Left ventricle myocardium inferior (tissue), 1 donor: Measurements from ENCODE around the gene HIPK4. TPM values are rescaled to one million over a fixed set of nuclear protein-coding genes. Genes with fewer than 3 reads are reported as not detected.
"Not testable (repeated sequence)": the region's sequence is repeated elsewhere in the genome, so short reads cannot be mapped to it uniquely, and the experiment has no call there.

Experiments used
- DNase-seq: peaks from one replicate; pipeline ENCODE4 v3.0.0-alpha.2; 2020
- H3K27ac ChIP-seq: fragments of 200-600 bp; replicated peaks from 2 replicates; pipeline ENCODE4 v1.8.0; 2021
- H3K27me3 ChIP-seq: fragments of 200-600 bp; 2 replicates; pipeline ENCODE4 v1.8.0; 2021; ENCODE audit warnings: low read depth
- H3K36me3 ChIP-seq: fragments of 200-600 bp; 2 replicates; pipeline ENCODE4 v1.8.0; 2021
- H3K4me1 ChIP-seq: fragments of 200-600 bp; 2 replicates; pipeline ENCODE4 v1.8.0; 2021
- H3K4me3 ChIP-seq: fragments of 200-600 bp; 2 replicates; pipeline ENCODE4 v1.8.0; 2021; ENCODE audit warnings: mild to moderate bottlenecking, moderate library complexity
- H3K9me3 ChIP-seq: fragments of 200-600 bp; replicated peaks from 2 replicates; pipeline ENCODE4 v1.8.0; 2021
- CTCF ChIP-seq: fragments of 200-600 bp; IDR thresholded peaks from 2 replicates; pipeline ENCODE4 v1.8.0; 2021; ENCODE audit warnings: antibody characterized with exemption, mild to moderate bottlenecking, borderline replicate concordance
- intact Hi-C: fragments of 100-400 bp; cut with micrococcal nuclease; formaldehyde crosslinking; loops from one replicate; pipeline ENCODE4 v1.11.0; 2022
- microRNA-seq: library from miRNA; unstranded; fragments of <30 nt; microRNA quantifications from one replicate; pipeline ENCODE4 v1.2.0, GENCODE V29; 2020
- total RNA-seq: library from RNA; stranded (reverse); fragmentation: NEBNext Ultra II Directional; extraction: Animal tissue kit (Norgen Biotek cat#: 25700); gene quantifications from one replicate; pipeline ENCODE4 v1.2.1, GENCODE V29; 2021
- donor health status: DM: no; HTN: yes; CAD: no; lungs with severe emphysema.

The HIPK4 gene
- total RNA-seq, 1 donor from 2014 or later, result not detected

DNA sequence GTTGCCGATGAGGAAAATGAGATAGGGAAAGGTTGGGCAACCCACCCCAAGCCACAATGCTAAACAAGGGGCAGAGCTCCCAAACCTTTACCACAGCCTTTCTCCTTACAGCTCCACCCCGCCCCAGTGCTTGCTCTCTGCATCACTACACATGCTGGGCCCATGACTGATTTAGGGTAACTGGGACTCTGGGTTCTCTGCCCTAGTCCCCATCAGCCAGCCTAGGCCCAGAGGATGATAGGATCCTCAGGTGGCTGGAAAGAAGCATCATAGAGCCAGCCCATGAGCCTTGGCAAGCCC lies 53.4 kb downstream of the HIPK4 start:
- intact Hi-C loops, result no loop called here
- Histone ChIP-seq H3K27ac (no peak overlapping the region), H3K27me3 (no peaks in the 10 kb centered on the region), H3K4me1 (peaks cover 43% of the 10 kb centered on the region), H3K36me3 (peaks cover 54% of the 10 kb centered on the region), H3K4me3 (no peak overlapping the region), H3K9me3 (no peaks in the 10 kb centered on the region)
- no peak for DNase-seq
- TF ChIP-seq CTCF, result no peak

DNA sequence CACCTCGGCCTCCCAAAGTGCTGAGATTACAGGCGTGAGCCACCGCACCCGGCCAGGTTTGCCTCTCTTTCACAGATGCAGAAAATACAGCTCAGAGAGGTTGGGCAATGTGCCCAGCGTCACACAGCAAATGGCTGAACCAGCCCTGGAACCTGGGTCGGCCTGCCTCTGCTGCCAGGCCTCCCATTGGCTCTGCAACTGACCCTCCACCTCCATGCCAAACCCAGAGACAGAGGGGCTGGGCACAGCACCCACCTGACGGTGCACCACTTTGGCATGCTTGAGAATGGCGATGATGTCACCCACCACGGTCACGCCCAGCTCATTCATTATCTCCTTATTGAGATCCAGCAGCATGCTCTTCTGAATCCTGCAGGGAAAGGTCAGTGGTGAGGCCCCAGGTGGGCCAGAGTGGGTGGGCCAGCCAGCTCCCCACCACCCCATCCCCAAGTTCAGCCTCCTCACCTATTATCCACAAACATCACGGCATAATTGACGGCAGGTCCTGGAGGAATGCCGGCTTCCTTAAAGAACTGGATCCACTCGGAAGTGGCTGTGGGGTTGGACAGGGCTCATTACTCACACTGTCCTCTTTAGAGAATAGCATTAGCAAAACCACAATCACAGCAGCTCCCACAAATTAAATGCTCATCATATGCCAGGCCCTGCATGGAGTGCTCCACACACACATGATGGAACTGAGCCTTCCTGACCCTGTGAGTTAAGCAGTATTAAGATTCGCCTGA lies 54.0 kb downstream of the HIPK4 start:
- intact Hi-C loops, result no loop called here
- H3K36me3 ChIP-seq, result peaks cover 59% of the 10 kb centered on the region
- no peak overlapping the region for H3K27ac ChIP-seq
- no peaks in the 10 kb centered on the region for H3K9me3 ChIP-seq
- no peak overlapping the region for H3K4me3 ChIP-seq
- DNase-seq, result no peak
- no peaks in the 10 kb centered on the region for H3K27me3 ChIP-seq
- no peak for TF ChIP-seq CTCF
- peaks cover 38% of the 10 kb centered on the region for H3K4me1 ChIP-seq

DNA sequence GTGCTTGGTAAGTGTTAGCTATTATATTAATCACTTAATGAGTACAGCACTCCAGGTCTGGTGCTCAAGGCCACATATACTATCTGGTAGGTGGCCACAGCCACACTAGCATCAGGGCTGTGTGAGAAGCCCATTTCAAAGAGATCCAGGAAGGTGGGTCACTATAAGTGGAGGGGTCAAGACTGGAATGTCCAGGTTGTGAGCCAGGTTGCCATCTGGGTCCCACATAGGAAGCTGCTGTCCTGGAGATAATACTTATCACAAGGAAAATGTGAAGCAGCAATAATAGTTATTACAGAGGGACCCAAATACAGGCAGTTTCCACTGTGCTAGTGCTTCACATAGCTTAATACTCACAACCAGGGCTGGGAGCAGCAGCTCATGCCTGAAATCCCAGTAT lies 54.9 kb downstream of the HIPK4 start:
- TF ChIP-seq CTCF, result no peak
- intact Hi-C loops, result no loop called here

DNA sequence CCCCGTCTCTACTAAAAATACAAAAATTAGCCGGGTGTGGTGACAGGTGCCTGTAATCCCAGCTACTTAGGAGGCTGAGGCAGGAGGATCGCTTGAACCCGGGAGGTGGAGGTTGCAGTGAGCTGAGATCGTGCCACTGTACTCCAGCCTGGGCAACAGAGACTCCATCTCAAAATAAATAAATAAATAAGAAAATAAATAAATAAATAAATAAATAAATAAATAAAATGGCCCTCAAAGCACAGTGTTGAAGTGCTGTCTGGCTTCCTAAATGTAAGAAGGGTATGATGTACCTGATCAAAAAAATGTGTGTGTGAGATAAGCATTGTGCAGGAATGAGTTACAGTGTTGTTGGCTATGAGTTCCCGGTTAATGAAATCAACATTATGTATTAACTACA lies 56.9 kb downstream of the HIPK4 start:
- H3K4me3 ChIP-seq, intact Hi-C loops, H3K9me3 ChIP-seq, H3K27me3 ChIP-seq, DNase-seq, H3K27ac ChIP-seq: not testable (repeated sequence)
- H3K4me1 ChIP-seq, result peaks cover 10% of the 10 kb centered on the region
- H3K36me3 ChIP-seq, result peaks cover 74% of the 10 kb centered on the region

More for the DNA sequence above, 54.9 kb downstream of the HIPK4 start:
- Histone ChIP-seq H3K36me3 (peaks cover 67% of the 10 kb centered on the region), H3K9me3 (no peaks in the 10 kb centered on the region), H3K27ac (no peak overlapping the region), H3K4me1 (peaks cover 30% of the 10 kb centered on the region), H3K27me3 (no peaks in the 10 kb centered on the region), H3K4me3 (no peak overlapping the region)
- no peak for DNase-seq

DNA sequence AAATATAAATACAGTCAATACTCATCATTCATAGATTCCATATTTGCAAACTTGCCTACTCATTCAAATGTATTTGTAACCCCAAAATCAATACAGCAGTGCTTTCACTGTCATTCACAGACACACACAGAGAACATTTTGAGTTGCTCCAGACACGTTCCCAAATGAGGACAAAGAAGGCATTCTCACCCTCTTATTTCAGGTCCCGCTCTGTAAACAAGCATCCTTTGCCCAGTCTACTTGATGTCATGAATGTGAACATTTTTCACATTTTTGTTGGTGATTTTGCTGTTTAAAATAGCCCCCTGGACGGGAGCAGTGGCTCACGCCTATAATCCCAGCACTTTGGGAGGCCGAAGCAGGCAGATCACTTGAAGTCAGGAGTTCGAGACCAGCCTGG lies 57.3 kb downstream of the HIPK4 start:
- Histone ChIP-seq H3K27ac (no peak overlapping the region), H3K36me3 (peaks cover 78% of the 10 kb centered on the region), H3K27me3 (no peaks in the 10 kb centered on the region), H3K9me3 (no peaks in the 10 kb centered on the region), H3K4me1 (peaks cover 8% of the 10 kb centered on the region), H3K4me3 (no peak overlapping the region)
- intact Hi-C loops, result no loop called here
- no peak for TF ChIP-seq CTCF
- DNase-seq, result no peak

DNA sequence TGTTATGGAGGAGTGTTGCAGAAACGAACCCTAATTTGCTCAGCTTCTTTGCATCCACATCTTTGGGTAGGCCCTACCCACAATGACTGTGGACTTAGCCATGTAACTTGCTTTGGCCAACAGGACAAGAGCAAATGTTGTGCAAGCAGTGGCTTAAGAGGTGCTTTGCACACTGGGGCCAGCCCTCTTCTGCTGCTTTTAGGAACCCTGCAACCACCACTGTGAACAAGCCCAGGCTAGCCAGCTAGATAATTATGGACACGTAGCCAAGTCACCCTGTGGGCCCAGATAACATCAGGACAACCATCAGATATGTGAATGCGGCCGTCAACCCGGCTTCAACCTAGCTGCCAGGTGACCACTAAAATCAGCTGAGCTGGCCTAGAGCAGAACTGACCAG lies 58.9 kb downstream of the HIPK4 start:
- Histone ChIP-seq H3K27ac (no peak overlapping the region), H3K9me3 (no peaks in the 10 kb centered on the region), H3K36me3 (peaks cover 92% of the 10 kb centered on the region), H3K27me3 (no peaks in the 10 kb centered on the region), H3K4me3 (no peak overlapping the region), H3K4me1 (no peaks in the 10 kb centered on the region)
- no peak for DNase-seq
- TF ChIP-seq CTCF, result no peak
- intact Hi-C loops, result no loop called here

Small RNA genes within 50 kb of the gene (microRNA-seq; reads per million reads assigned to microRNA genes)
- gene MIR6796, result not detected

Other genes with a start within 250 kb of the HIPK4 start
- gene MAP3K10, start 198.8 kb downstream of the HIPK4 start, total RNA-seq, result 17.1 TPM
- gene TTC9B, start 171.8 kb downstream of the HIPK4 start, total RNA-seq, result not detected
- gene CCNP, start 163.5 kb downstream of the HIPK4 start, total RNA-seq, result 0.30 TPM
- 107 TPM for gene AKT2, start 104.8 kb downstream of the HIPK4 start, total RNA-seq
- 166 TPM for gene C19orf47, start 41.8 kb downstream of the HIPK4 start, total RNA-seq
- 156 TPM for gene PLD3, start 41.5 kb downstream of the HIPK4 start, total RNA-seq
- 3.3 TPM for gene PRX, start 23.2 kb upstream of the HIPK4 start, total RNA-seq
- gene SERTAD1, start 35.8 kb upstream of the HIPK4 start, total RNA-seq, result 9.2 TPM
- 16.2 TPM for gene SERTAD3, start 54.2 kb upstream of the HIPK4 start, total RNA-seq
- 91.3 TPM for gene BLVRB, start 75.6 kb upstream of the HIPK4 start, total RNA-seq
- 6.1 TPM for gene SPTBN4, start 76.8 kb upstream of the HIPK4 start, total RNA-seq
- 14.8 TPM for gene SHKBP1, start 186.7 kb upstream of the HIPK4 start, total RNA-seq
- 260 TPM for gene LTBP4, start 211.2 kb upstream of the HIPK4 start, total RNA-seq